ENCODE measurements around the gene NPEPL1. TPM values are rescaled to one million over a fixed set of nuclear protein-coding genes. Genes with fewer than 3 reads are reported as not detected.

The NPEPL1 gene
- total and polyA plus RNA-seq, 2 donors, result 7.4 to 52.3 TPM

DNA sequence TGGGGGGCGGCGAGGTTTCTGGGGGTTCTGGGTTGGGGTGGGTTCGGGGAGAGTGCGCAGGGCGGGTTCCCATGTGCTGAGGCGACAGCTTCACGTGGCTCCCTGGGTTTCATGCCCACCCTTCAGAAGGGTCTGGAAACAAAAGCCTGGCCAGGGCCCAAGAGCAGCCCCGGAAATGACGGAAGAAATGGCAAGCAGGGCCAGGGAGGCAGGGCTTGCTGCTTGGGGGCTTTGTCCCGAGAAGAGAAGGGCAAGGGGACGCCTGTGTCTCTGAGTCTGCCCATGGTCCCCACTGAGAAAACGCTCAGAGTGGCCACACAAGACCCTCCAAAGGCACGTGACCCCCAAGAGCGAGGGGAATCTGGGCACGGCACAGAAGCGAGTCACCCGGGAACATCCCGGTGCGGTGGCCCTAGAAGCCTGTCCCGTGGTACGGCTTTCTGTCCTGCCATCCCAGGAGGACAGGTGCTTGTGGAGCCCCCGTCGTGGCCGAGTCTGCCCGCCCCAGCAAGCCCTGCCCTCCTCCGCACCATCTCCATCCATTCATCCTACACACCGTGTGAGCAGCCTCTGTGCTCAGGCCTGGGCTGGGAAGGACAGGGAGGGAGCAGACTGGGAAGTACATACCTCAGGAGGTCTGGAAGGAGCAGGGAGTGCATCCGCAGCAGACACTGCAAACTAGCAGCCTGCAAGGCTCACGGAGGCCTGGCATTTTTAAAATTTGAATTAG lies 9.0 kb downstream of the NPEPL1 start:
- H3K4me3 ChIP-seq (ENCODE audit: low read length in 2 of 2), result no peak overlapping the region
- 99% methylated on average over 29 of the region's 29 CpGs for WGBS
- DNase-seq (ENCODE audit: low read depth in 6 of 9, low spot score in 9 of 9), result no peak

DNA sequence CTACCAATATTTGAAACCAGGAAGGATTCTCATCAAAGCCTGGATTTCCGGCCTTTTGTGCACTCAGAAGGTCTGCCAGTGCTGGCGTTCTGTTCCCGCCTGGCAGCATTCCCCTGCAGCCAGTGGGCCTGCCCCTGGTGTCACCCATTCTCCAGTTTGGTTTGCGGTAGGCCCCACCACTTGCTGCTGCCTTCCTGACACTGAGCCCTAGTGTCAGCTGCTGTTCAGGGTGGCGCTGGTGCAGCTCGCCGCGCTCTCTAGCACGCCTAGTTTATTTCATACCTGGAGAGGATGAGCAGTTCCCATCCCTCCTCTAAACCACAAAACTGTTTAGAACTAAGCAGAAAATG lies 9.5 kb downstream of the NPEPL1 start:
- H3K36me3 ChIP-seq (ENCODE audit: control insufficient read depth in 2 of 2, insufficient read depth in 2 of 2, low read length in 1 of 2), result peaks cover 12 to 37% of the 10 kb centered on the region in 2 donors
- no peak overlapping the region for H3K27ac ChIP-seq (ENCODE audit: low read depth in 1 of 2, low read length in 1 of 2)
- WGBS, result 94% methylated on average over 9 of the region's 9 CpGs
- H3K4me3 ChIP-seq (ENCODE audit: low read length in 2 of 2), result no peak overlapping the region
- H3K27me3 ChIP-seq (ENCODE audit: control insufficient read depth in 2 of 2, insufficient read depth in 1 of 2, low read length in 1 of 2), result no peaks in the 10 kb centered on the region
- H3K4me1 ChIP-seq (ENCODE audit: control insufficient read depth in 2 of 2, insufficient read depth in 2 of 2, low read length in 2 of 2), result no peaks in the 10 kb centered on the region
- H3K9me3 ChIP-seq (ENCODE audit: control insufficient read depth in 2 of 2, insufficient read depth in 1 of 2, low read length in 1 of 2), result no peaks in the 10 kb centered on the region
- DNase-seq (ENCODE audit: low read depth in 6 of 9, low spot score in 9 of 9), result no peak

More for the DNA sequence above, 9.0 kb downstream of the NPEPL1 start:
- Histone ChIP-seq H3K36me3 (ENCODE audit: control insufficient read depth in 2 of 2, insufficient read depth in 2 of 2, low read length in 1 of 2) (peaks cover 15 to 40% of the 10 kb centered on the region in 2 donors), H3K27me3 (ENCODE audit: control insufficient read depth in 2 of 2, insufficient read depth in 1 of 2, low read length in 1 of 2) (no peaks in the 10 kb centered on the region), H3K27ac (ENCODE audit: low read depth in 1 of 2, low read length in 1 of 2) (no peak overlapping the region), H3K4me1 (ENCODE audit: control insufficient read depth in 2 of 2, insufficient read depth in 2 of 2, low read length in 2 of 2) (no peaks in the 10 kb centered on the region), H3K9me3 (ENCODE audit: control insufficient read depth in 2 of 2, insufficient read depth in 1 of 2, low read length in 1 of 2) (no peaks in the 10 kb centered on the region)

DNA sequence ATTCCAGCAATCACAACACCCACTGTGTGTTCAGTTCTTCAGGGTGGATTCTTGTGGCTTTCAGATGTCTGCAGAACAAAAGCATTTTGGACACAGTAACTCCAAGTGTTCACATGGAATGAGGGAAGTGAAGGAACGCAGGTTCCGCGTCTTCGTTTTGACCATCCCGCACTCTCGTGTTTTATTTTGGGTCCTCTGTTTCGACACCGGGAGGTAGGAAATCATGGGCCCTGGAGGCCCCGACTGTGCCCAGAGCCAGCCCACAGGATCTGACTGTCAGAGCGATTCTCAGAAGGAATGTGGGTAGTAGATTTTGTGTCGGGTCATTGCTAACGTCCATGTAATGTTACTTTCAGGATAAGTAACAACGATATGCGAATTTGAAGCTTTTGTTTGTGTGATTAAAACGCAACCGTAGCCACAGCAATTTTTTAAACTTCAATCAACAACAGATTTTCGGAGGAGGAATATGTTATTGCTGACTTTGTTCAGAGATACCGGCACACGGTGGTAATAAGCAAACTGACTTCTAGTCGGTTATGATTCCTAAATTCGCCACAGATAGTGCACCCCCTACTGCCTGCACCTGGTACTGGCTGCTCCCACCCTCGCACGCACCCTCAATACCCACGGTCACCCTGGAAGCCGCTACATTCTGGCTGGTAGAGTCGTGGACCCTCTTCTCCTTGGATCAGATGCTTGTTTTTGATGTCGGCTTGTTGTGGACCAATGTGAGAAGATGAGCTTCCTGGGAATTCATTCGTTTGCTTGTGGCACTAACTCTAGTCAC lies 10.5 kb downstream of the NPEPL1 start:
- Histone ChIP-seq H3K4me1 (ENCODE audit: control insufficient read depth in 2 of 2, insufficient read depth in 2 of 2, low read length in 2 of 2) (no peaks in the 10 kb centered on the region), H3K36me3 (ENCODE audit: control insufficient read depth in 2 of 2, insufficient read depth in 2 of 2, low read length in 1 of 2) (peaks cover 10 to 34% of the 10 kb centered on the region in 2 donors), H3K27me3 (ENCODE audit: control insufficient read depth in 2 of 2, insufficient read depth in 1 of 2, low read length in 1 of 2) (no peaks in the 10 kb centered on the region), H3K9me3 (ENCODE audit: control insufficient read depth in 2 of 2, insufficient read depth in 1 of 2, low read length in 1 of 2) (no peaks in the 10 kb centered on the region), H3K27ac (ENCODE audit: low read depth in 1 of 2, low read length in 1 of 2) (no peak overlapping the region), H3K4me3 (ENCODE audit: low read length in 2 of 2) (no peak overlapping the region)
- WGBS, result 93% methylated on average over 28 of the region's 28 CpGs
- DNase-seq (ENCODE audit: low read depth in 6 of 9, low spot score in 9 of 9), result no peak

DNA sequence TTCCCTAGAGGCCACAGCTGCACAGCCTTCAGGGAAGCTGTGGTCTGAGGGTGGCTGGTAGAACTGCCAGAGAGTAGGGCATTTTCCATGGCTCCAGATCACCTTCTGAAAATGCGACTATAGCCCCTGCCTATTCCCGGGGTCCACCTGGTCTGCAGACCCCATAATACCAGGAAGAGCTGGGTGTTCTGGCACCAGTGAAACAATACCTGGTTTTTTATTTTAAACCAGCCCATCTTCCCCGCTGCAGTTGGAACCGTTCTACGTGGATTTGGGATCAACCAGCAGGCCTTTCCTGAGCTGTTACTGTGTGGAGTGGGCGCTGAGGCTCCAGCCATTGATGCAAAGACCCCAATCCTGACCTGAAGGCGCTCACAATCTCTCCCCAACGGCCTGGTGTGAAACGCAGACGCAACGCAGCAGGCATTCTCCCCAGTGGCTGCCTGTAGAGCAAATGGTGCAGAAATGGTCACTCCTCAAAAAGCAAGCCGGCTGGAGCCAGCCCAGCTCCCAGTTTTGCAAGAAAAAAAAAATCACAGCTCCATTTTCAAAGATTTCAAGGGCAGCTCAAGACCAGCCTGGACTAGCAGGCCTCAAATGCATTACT lies 11.3 kb downstream of the NPEPL1 start:
- Histone ChIP-seq H3K4me3 (ENCODE audit: low read length in 2 of 2) (no peak overlapping the region), H3K9me3 (ENCODE audit: control insufficient read depth in 2 of 2, insufficient read depth in 1 of 2, low read length in 1 of 2) (no peaks in the 10 kb centered on the region), H3K4me1 (ENCODE audit: control insufficient read depth in 2 of 2, insufficient read depth in 2 of 2, low read length in 2 of 2) (no peaks in the 10 kb centered on the region), H3K27me3 (ENCODE audit: control insufficient read depth in 2 of 2, insufficient read depth in 1 of 2, low read length in 1 of 2) (no peaks in the 10 kb centered on the region), H3K36me3 (ENCODE audit: control insufficient read depth in 2 of 2, insufficient read depth in 2 of 2, low read length in 1 of 2) (peaks cover 9 to 34% of the 10 kb centered on the region in 2 donors), H3K27ac (ENCODE audit: low read depth in 1 of 2, low read length in 1 of 2) (no peak overlapping the region)
- DNase-seq (ENCODE audit: low read depth in 6 of 9, low spot score in 9 of 9), result no peak
- WGBS, result 94% methylated on average over 12 of the region's 12 CpGs

DNA sequence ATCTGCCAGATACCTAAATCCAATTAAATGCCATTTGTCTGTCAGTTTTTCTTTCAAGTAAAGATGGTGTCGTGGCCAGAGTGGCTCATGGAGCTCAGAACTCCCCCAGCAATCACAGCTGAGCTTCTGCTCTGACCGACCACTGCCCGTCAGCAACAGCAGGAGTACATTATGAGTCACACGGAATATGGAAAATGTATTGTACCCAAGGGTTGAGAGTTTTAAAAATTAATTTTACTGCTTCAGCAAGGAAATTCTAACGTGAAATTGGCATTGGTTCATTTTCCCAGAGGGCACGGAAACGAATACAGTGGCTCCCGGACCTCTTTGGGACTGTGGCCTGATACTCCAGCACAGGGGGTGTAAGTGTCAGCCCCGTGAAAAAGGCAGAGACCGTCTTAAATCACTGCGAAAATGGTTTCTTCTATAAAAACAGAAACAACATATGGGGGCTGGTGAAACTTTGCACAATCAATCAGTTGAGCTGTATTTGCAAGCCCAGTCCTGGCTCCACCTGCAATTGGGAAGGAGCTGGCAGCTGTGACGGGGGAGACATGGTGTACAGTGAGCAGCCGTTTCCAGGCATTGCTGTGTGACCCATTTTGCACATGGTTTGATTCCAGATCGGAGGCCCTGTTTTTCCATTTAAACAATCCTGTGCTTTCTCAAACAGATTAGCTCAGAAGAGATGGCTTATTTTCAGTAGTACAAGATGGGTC lies 12.8 kb downstream of the NPEPL1 start:
- peaks cover 7 to 32% of the 10 kb centered on the region in 2 donors for H3K36me3 ChIP-seq (ENCODE audit: control insufficient read depth in 2 of 2, insufficient read depth in 2 of 2, low read length in 1 of 2)

DNA sequence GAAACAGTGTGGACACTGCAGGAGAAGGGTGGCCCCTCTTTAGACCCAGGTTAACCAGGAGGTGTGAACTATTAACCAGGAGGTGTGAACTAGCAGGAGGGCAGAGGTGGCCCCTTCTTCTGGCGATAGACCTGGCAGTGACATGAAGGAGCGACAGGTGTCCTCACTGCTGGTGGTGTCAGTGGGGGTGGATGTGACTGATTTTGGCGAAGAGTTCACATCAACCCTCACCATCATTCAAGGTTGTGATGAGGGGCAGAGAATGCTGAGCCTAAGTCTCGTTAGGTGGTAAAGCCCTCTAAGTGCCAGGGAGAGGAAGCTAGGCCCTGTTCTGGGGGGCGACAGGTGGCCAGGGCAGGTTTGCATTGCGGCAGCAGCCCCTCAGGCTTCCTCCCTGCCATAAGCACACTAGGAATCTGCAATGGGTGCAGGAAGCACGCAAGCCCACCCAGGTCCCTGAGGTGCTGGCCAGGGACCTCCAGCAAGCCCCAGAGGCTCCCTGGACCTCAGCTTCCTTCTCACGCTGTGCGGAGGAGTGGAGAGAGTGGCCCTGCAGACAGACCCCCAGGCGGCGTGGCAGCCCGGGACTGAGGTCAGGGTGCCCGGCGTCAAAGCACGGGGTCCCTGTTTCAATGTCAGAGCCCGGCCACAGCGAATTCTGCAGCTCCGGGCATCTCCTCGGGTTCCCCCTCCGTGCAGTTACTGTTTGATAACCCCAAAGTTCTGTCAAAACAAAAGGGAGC lies 13.7 kb downstream of the NPEPL1 start:
- no peak overlapping the region for H3K4me3 ChIP-seq (ENCODE audit: low read length in 2 of 2)
- H3K36me3 ChIP-seq (ENCODE audit: control insufficient read depth in 2 of 2, insufficient read depth in 2 of 2, low read length in 1 of 2), result peaks cover 7 to 27% of the 10 kb centered on the region in 2 donors
- H3K4me1 ChIP-seq (ENCODE audit: control insufficient read depth in 2 of 2, insufficient read depth in 2 of 2, low read length in 2 of 2), result no peaks in the 10 kb centered on the region
- H3K27ac ChIP-seq (ENCODE audit: low read depth in 1 of 2, low read length in 1 of 2), result no peak overlapping the region
- no peaks in the 10 kb centered on the region for H3K27me3 ChIP-seq (ENCODE audit: control insufficient read depth in 2 of 2, insufficient read depth in 1 of 2, low read length in 1 of 2)
- no peak for DNase-seq (ENCODE audit: low read depth in 6 of 9, low spot score in 9 of 9)
- no peaks in the 10 kb centered on the region for H3K9me3 ChIP-seq (ENCODE audit: control insufficient read depth in 2 of 2, insufficient read depth in 1 of 2, low read length in 1 of 2)
- 94% methylated on average over 20 of the region's 20 CpGs for WGBS

More for the DNA sequence above, 12.8 kb downstream of the NPEPL1 start:
- no peaks in the 10 kb centered on the region for H3K27me3 ChIP-seq (ENCODE audit: control insufficient read depth in 2 of 2, insufficient read depth in 1 of 2, low read length in 1 of 2)
- no peaks in the 10 kb centered on the region for H3K9me3 ChIP-seq (ENCODE audit: control insufficient read depth in 2 of 2, insufficient read depth in 1 of 2, low read length in 1 of 2)
- H3K4me1 ChIP-seq (ENCODE audit: control insufficient read depth in 2 of 2, insufficient read depth in 2 of 2, low read length in 2 of 2), result no peaks in the 10 kb centered on the region
- 98% methylated on average over 14 of the region's 14 CpGs for WGBS
- no peak for DNase-seq (ENCODE audit: low read depth in 6 of 9, low spot score in 9 of 9)
- no peak overlapping the region for H3K4me3 ChIP-seq (ENCODE audit: low read length in 2 of 2)
- H3K27ac ChIP-seq (ENCODE audit: low read depth in 1 of 2, low read length in 1 of 2), result no peak overlapping the region

DNA sequence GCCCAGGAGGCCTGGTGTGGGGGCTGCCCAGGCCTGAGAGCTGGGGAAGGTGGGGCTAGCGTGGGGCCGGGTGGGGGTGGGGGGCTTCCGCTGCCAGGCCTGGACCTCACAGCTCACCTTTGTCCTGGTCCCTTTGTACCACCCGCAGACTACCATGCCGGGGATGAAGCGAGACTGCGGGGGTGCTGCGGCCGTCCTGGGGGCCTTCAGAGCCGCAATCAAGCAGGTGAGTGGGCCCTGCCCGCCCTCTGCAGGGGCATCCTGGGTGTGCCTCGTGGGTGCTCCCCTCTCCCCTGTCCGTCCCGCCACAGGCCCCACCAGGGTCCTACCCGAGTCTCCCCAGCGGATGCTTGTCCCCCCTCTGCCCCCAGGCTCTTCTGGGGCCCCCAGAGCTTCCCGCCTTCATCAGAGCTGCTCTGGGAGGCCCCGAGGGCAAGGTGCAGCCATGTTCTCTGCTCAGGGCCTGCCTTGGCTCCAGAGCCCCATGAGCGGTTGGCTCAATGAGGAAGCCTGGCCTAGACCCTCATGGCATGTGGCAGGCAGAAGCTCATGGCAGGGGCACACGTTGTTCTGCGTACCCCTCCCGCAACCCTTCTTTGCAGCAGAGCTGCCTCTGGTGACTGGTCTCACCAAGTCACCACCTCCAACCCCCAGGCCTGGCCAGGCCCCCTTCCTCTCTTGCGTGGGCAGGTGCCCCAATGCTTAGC lies 14.5 kb downstream of the NPEPL1 start:
- H3K4me3 ChIP-seq (ENCODE audit: low read length in 2 of 2), result no peak overlapping the region
- H3K36me3 ChIP-seq (ENCODE audit: control insufficient read depth in 2 of 2, insufficient read depth in 2 of 2, low read length in 1 of 2), result peaks cover 7 to 25% of the 10 kb centered on the region in 2 donors
- H3K27ac ChIP-seq (ENCODE audit: low read depth in 1 of 2, low read length in 1 of 2), result no peak overlapping the region
- H3K9me3 ChIP-seq (ENCODE audit: control insufficient read depth in 2 of 2, insufficient read depth in 1 of 2, low read length in 1 of 2), result no peaks in the 10 kb centered on the region
- no peaks in the 10 kb centered on the region for H3K4me1 ChIP-seq (ENCODE audit: control insufficient read depth in 2 of 2, insufficient read depth in 2 of 2, low read length in 2 of 2)
- H3K27me3 ChIP-seq (ENCODE audit: control insufficient read depth in 2 of 2, insufficient read depth in 1 of 2, low read length in 1 of 2), result no peaks in the 10 kb centered on the region
- WGBS, result 98% methylated on average over 23 of the region's 23 CpGs
- no peak for DNase-seq (ENCODE audit: low read depth in 6 of 9, low spot score in 9 of 9)

DNA sequence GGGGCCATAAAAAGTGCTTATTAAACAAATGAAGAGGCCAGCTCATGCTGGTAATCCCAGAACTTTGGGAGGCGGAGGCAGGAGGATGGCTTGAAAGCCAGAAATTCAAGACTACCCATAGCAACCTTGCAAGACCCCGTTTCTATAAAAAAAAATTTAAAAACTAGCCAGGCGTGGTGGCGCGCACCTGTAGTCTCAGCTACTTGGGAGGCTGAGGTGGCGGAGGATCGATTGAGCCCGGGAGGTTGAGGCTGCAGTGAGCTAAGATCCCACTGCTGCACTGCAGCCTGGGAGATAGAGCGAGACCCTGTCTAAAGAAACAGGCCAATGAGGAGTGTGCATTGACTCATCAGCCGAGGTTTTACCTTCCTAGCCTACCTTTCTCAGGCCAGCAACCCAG lies 15.2 kb downstream of the NPEPL1 start:
- DNase-seq (ENCODE audit: low read depth in 6 of 9, low spot score in 9 of 9), result no peak
- WGBS, result 98% methylated on average over 10 of the region's 10 CpGs
- H3K27me3 ChIP-seq (ENCODE audit: control insufficient read depth in 2 of 2, insufficient read depth in 1 of 2, low read length in 1 of 2), result no peaks in the 10 kb centered on the region
- H3K36me3 ChIP-seq (ENCODE audit: control insufficient read depth in 2 of 2, insufficient read depth in 2 of 2, low read length in 1 of 2), result peaks cover 6 to 21% of the 10 kb centered on the region in 2 donors
- H3K4me3 ChIP-seq (ENCODE audit: low read length in 2 of 2), result no peak overlapping the region
- H3K9me3 ChIP-seq (ENCODE audit: control insufficient read depth in 2 of 2, insufficient read depth in 1 of 2, low read length in 1 of 2), result no peaks in the 10 kb centered on the region
- no peaks in the 10 kb centered on the region for H3K4me1 ChIP-seq (ENCODE audit: control insufficient read depth in 2 of 2, insufficient read depth in 2 of 2, low read length in 2 of 2)
- no peak overlapping the region for H3K27ac ChIP-seq (ENCODE audit: low read depth in 1 of 2, low read length in 1 of 2)

All from thymus (tissue), 11 donors.